Mucosa of descending colon (tissue), 3 donors: ENCODE data around the gene FRS2. TPM values are rescaled to one million over a fixed set of nuclear protein-coding genes. Genes with fewer than 3 reads are reported as not detected.

Source experiments
- ATAC-seq: fragments of 200-7000 bp; cut with Tn5 transposase; one replicate; pipeline ENCODE4 v1.9.1; 2020; ENCODE audit warnings: mild to moderate bottlenecking, moderate library complexity
- DNase-seq, 3 donors: peaks; one replicate each; pipeline ENCODE4 v3.0.0-alpha.2; 2020
- H3K36me3 ChIP-seq: fragments of 200-600 bp; one replicate; pipeline ENCODE4 v1.8.0; 2021; ENCODE audit warnings: low read depth, mild to moderate bottlenecking
- H3K4me1 ChIP-seq: fragments of 200-600 bp; one replicate; pipeline ENCODE4 v1.8.0; 2021; ENCODE audit warnings: low read depth, mild to moderate bottlenecking
- H3K4me3 ChIP-seq: fragments of 200-600 bp; one replicate; pipeline ENCODE4 v1.8.0; 2021; ENCODE audit warnings: mild to moderate bottlenecking
- H3K9me3 ChIP-seq: fragments of 200-600 bp; one replicate; pipeline ENCODE4 v1.8.0; 2021; ENCODE audit warnings: mild to moderate bottlenecking
- CTCF ChIP-seq: fragments of 200-600 bp; IDR thresholded peaks from one replicate; pipeline ENCODE4 v1.8.0; 2022; ENCODE audit warnings: antibody characterized with exemption, mild to moderate bottlenecking
- intact Hi-C, 2 donors: fragments of 100-400 bp; cut with DNase I in 1 of 2; cut with micrococcal nuclease in 1 of 2; formaldehyde crosslinking; loops; one replicate each; pipeline versions ENCODE4 v1.11.0 to v1.11.1; 2022; cut with DNase I, micrococcal nuclease
- total RNA-seq, 3 donors: library from RNA; stranded (reverse); fragmentation: NEBNext Ultra II Directional in 2 of 3; extraction: Animal tissue kit (Norgen Biotek cat#: 25700) in 2 of 3; gene quantifications; one replicate each; pipeline versions ENCODE4 v1.2.1 to v1.2.4, GENCODE V29; 2021 to 2023
- donor health status: DM: no; HTN: no; CAD: no; lungs with moderate emphysema.
- donor health status: DM: no; HTN: no; CAD: no.
- donor health status: DM: no; HTN: yes; CAD: no.

The FRS2 gene
- total RNA-seq, 3 donors from 2014 or later: 24.2 to 30.8 (median 30.3) TPM

DNA sequence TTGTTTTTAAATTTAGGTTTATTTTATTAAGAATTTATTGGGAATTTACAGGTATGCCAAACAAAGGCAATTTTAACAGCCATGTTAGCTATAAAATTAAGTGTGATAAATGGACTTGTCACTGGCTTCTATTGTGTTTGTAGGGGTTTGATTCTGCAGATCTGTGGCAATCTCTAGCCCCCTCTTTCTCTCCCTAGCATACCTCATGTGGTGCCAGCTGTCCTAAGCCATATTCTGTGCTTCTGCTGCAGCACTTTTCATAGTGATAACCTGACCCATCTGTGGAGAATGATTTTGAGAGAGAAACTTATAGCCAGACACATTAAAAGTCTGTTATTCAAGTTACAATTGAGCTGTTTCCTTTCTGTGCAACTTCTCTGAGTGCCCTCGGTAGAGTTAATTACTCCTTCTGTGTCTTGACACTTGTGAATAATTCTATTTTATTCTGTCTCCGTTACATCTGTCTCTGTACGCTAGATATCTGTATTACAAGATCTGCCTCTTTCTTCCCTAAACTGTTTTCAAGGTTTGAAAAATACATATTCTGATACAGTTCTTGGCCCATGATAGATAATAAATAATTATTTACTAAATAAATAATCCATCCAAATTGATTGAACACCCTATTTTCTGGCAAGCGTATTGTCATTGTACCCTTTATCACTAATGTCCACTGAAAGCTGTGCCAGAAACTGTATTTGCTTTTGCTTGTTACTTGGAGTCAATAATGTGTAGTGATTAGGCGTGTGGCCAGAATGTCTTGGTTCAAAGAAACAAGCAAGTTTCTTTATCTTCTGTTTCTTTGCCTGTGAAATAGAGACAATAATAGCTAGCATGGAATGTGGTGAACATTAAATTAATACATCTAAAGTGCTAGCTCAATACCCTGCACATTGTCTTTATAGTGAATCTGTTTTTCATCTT lies 40.0 kb downstream of the FRS2 start:
- peaks cover 8% of the 10 kb centered on the region for H3K4me1 ChIP-seq
- no peak for ATAC-seq
- TF ChIP-seq CTCF: no peak
- H3K36me3 ChIP-seq: no peaks in the 10 kb centered on the region
- no peak overlapping the region for H3K4me3 ChIP-seq
- intact Hi-C loops: no loop called here
- DNase-seq: peak in 1 of 3 donors; percentile 32
- H3K9me3 ChIP-seq: no peaks in the 10 kb centered on the region

DNA sequence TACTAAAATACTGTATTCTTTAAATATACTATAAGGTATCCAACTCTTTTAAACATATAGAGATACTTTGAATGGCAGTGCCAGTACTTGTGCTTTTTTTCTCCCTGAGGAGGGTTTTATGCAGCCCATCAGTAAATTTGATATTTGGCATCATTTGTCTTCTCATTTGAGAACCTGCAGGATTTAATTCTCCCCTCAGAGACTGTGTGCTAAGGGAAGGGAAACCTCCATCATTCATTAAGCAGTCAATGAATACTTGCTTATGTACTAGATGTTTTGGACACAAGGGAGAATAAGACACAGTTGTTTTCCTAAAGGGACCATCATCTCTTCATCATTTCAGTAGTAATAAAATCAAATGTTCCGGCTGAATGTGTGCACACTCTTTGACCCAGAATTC lies 40.8 kb downstream of the FRS2 start:
- no peak for DNase-seq
- no peak for ATAC-seq
- H3K4me1 ChIP-seq: peaks cover 8% of the 10 kb centered on the region
- TF ChIP-seq CTCF: no peak
- no peak overlapping the region for H3K4me3 ChIP-seq
- no peaks in the 10 kb centered on the region for H3K9me3 ChIP-seq
- intact Hi-C loops: no loop called here
- H3K36me3 ChIP-seq: no peaks in the 10 kb centered on the region

- intact Hi-C loops: no loop called here
- H3K36me3 ChIP-seq: no peaks in the 10 kb centered on the region
- peaks cover 8% of the 10 kb centered on the region for H3K4me1 ChIP-seq
- no peaks in the 10 kb centered on the region for H3K9me3 ChIP-seq
- no peak overlapping the region for H3K4me3 ChIP-seq
- ATAC-seq (no peak), DNase-seq (no peak)
- no peak for TF ChIP-seq CTCF
Observed at GRCh38 chr12:69511469-69512267, 41.5 kb downstream of the FRS2 start.

GRCh38 chr12:69512820-69513219 lies 42.6 kb downstream of the FRS2 start:
- Histone ChIP-seq H3K4me1 (peaks cover 8% of the 10 kb centered on the region), H3K9me3 (no peaks in the 10 kb centered on the region), H3K36me3 (no peaks in the 10 kb centered on the region), H3K4me3 (no peak overlapping the region)
- intact Hi-C loops: no loop called here
- TF ChIP-seq CTCF: no peak
- DNase-seq (no peak), ATAC-seq (no peak)

- TF ChIP-seq CTCF: no peak
- no peak for ATAC-seq
- Histone ChIP-seq H3K36me3 (no peaks in the 10 kb centered on the region), H3K4me3 (no peak overlapping the region), H3K9me3 (no peaks in the 10 kb centered on the region), H3K4me1 (peaks cover 8% of the 10 kb centered on the region)
- no peak for DNase-seq
- intact Hi-C loops: no loop called here
Observed at GRCh38 chr12:69513297-69513696, 43.1 kb downstream of the FRS2 start.
